K562 treated with DMSO at 1 percent for 24 hours (cell line): ENCODE results near the gene OR6P1. TPM values are rescaled to one million over a fixed set of nuclear protein-coding genes. Genes with fewer than 3 reads are reported as not detected.

Source experiments
- total RNA-seq: library from RNA; unstranded; fragments of 300-600 nt; gene quantifications from 2 replicates; pipeline ENCODE4 v1.2.3, GENCODE V29; 2022; ENCODE audit warnings: low read depth; ENCODE audit not compliant: insufficient read depth

OR6P1 gene
- total RNA-seq: not detected in 2 replicates

DNA sequence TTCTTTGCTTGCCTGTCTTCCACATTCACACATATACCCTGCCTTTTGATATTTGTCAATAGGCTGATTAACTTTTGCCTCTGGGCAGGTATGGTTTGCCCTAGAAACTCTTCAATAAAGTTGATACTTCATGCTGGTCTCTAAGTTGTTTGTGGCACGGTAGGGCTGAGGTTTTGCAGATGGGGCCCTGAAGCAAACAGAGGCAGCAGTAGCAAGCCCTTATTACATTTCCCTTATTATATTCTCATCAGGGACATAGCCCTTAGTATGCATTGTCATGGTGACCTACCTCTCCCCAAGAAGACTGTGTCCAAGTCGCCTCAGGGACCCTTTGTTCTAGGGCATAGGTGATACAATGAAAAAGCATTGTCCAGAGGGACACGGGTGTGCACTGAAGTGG is at the start of gene OR6P1:
OR6P1 (minus strand) TSS at position 101 of the 400 bp plus-strand sequence. CDS start 6,976 bp downstream, outside the sequence.

DNA sequence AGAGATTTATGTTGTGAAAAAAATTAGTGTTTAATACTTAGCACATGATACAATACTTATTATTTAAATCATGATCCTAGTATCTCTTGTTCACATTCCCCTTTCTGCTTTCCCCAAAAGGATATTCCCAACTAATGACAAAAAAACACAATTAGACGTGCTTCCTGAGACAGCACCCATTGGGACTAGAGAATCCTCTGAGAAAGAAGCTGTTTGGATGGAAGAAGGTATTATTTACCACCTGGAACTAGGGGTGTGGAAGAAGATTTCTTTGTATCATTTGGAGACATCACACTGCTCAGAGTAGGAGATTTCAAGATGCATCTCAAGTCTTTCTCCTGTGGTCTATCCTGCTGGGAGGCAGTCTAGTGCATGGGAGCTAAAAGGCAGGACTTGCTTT is 34.6 kb upstream of the OR6P1 start, which contains the start of gene OR10Z1:
OR10Z1 (plus strand) TSS at position 301 of the 400 bp plus-strand sequence. CDS start 1,171 bp downstream, outside the sequence.

DNA sequence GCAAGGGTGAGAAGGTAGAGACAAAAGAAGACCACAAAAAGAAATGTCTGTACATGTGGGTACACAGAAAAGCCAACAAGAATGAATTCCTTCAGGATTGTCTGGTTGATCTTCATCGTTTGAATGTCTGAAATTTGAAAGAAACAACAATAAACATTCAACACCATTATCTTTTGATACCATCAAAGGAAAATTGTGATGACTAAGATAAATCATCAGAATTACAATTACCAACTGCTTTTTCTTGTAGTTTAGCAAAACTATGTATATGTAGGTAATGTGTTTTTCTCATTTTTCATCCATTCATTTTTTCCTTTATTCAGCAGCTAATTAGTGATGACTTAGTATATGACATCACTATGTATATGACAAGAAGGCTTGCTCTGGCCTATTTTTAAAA is 9.4 kb upstream of the OR6P1 start, which contains the start of gene OR10X1:
OR10X1 (minus strand) TSS at position 167 of the 400 bp plus-strand sequence; CDS start at position 167, 0 bp downstream.

GRCh38 chr1:158554352-158554751 is 16.0 kb downstream of the OR6P1 start, which contains the start of gene OR6Y1:
OR6Y1 (minus strand) TSS chr1:158554405; CDS start chr1:158548105, 6,300 bp downstream.

Other genes with a start within 250 kb of the OR6P1 start
- not detected in 2 replicates for gene CD1B, start 239.0 kb downstream of the OR6P1 start, total RNA-seq
- gene CD1E, start 216.7 kb downstream of the OR6P1 start, total RNA-seq: not detected in 2 replicates
- not detected in 2 replicates for gene OR10T2, start 171.1 kb downstream of the OR6P1 start, total RNA-seq
- gene OR10K2, start 144.3 kb downstream of the OR6P1 start, total RNA-seq: not detected in 2 replicates
- gene OR10K1, start 108.7 kb downstream of the OR6P1 start, total RNA-seq: not detected in 2 replicates
- gene OR10R2, start 98.4 kb downstream of the OR6P1 start, total RNA-seq: not detected in 2 replicates
- gene OR6Y1, start 16.2 kb downstream of the OR6P1 start, total RNA-seq: not detected in 2 replicates
- not detected in 2 replicates for gene OR10X1, start 9.3 kb upstream of the OR6P1 start, total RNA-seq
- gene OR10Z1, start 34.7 kb upstream of the OR6P1 start, total RNA-seq: 0.10 and 0.24 TPM in 2 replicates
- gene SPTA1, start 116.1 kb upstream of the OR6P1 start, total RNA-seq: 11.0 and 19.1 TPM in 2 replicates
- gene OR6K2, start 130.1 kb upstream of the OR6P1 start, total RNA-seq: not detected in 2 replicates
- gene OR6K3, start 150.1 kb upstream of the OR6P1 start, total RNA-seq: not detected in 2 replicates
- not detected in 2 replicates for gene OR6K6, start 184.1 kb upstream of the OR6P1 start, total RNA-seq
- gene OR6N1, start 201.6 kb upstream of the OR6P1 start, total RNA-seq: not detected in 2 replicates
- gene OR6N2, start 210.6 kb upstream of the OR6P1 start, total RNA-seq: not detected in 2 replicates